ENCODE results near the gene SHISA8. TPM values are rescaled to one million over a fixed set of nuclear protein-coding genes. Genes with fewer than 3 reads are reported as not detected.

SHISA8 gene
- total RNA-seq, 1 experiment from 2014 or later: not detected

DNA sequence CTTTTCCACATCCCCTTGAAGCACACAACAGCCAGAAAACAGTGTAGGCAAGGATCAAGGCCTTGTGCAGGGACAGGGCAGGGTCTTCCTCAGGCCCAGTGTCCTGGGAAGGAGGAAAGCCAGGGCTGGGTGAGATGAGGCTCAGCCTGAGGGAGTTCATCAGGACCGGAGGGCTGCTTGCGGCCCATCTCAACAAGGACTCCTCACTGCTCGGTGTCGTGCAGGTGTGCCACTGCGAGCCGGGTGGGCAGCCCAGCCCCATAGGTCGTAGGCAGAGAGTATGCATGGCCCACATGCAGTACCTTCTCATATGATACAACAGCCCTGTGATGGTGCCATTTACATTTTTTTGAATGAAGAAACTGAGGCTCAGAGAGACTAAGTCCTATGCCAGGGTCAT is 12.9 kb downstream of the SHISA8 start:
- no peak for DNase-seq
- Histone ChIP-seq H3K4me3 (no peak overlapping the region), H3K36me3 (peaks cover 39% of the 10 kb centered on the region), H3K27ac (no peak overlapping the region), H3K9me3 (replicated peaks) (no peaks in the 10 kb centered on the region), H3K27me3 (no peaks in the 10 kb centered on the region), H3K4me1 (no peaks in the 10 kb centered on the region)

DNA sequence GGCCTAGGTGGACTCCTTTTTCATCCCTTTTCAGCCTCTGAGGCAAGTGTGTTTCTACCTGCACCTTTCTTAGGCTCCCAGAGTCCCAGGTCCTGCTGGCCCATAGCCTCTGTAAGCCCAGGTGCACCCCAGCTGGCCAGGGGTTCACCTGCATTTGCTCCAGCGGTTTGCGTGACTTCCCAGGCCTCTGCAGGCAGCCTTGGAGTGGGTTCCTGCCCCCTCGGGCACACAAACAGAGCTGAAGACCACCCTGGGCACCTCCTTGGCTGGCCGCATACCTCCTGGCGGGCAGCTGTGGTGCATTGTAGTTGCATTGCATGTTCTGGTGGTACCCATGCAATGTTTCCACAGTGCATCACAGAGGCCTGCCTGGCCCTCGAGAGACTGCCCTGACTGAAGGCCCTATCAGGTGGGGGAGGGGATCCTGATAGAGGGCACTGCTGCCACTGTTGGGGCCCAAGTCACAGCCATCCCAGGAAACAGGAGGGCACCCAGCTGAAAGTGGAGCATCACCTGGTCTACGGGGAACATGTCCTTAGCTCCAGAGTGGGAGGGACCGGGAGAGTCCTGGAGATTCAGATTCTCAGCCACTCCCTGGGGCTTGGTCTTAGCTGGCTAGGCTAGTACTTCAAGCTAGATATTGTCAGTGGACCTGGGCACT is 14.1 kb downstream of the SHISA8 start:
- peaks cover 45% of the 10 kb centered on the region for H3K36me3 ChIP-seq
- no peaks in the 10 kb centered on the region for H3K27me3 ChIP-seq
- no peaks in the 10 kb centered on the region for H3K4me1 ChIP-seq
- H3K27ac ChIP-seq: no peak overlapping the region
- no peaks in the 10 kb centered on the region for H3K9me3 ChIP-seq (replicated peaks)
- no peak for DNase-seq
- no peak overlapping the region for H3K4me3 ChIP-seq

DNA sequence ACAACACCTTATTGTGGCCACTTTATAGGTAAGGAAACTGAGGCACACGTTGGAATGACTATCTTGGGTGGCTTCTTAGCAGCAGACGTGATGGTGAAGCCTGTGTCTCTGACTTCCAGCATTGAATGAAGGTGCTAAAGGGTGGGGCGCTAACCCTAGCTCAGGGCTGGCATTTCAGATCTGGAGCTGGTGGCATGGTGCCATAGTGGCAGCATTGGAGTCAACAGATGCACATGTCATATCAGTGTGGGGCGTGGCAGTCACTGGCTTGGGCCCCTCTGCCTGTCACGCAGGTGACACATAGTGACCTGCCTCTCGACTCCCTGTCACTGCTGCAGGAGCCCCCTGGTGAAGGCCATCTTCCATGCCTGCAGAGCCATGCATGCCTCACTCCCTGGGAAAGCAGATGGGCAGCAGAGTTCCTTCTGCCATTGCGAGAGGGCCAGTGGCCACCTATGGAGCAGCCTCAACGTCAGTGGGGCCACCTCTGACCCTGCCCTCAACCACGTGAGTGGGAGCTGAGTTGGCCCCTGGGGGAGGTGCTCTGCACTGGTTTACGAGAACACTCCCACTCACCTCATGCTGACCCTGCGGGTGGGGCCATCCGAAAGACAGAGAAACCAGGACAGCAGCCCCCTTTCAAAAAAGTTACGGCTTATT is 14.8 kb downstream of the SHISA8 start:
- Histone ChIP-seq H3K27me3 (no peaks in the 10 kb centered on the region), H3K9me3 (replicated peaks) (no peaks in the 10 kb centered on the region), H3K4me1 (no peaks in the 10 kb centered on the region), H3K27ac (no peak overlapping the region), H3K36me3 (peaks cover 50% of the 10 kb centered on the region), H3K4me3 (no peak overlapping the region)
- no peak for DNase-seq

GRCh38 chr22:41899110-41899509 is 15.8 kb downstream of the SHISA8 start:
- no peak for DNase-seq
- Histone ChIP-seq H3K36me3 (peaks cover 48% of the 10 kb centered on the region), H3K27me3 (no peaks in the 10 kb centered on the region), H3K27ac (no peak overlapping the region), H3K9me3 (replicated peaks) (no peaks in the 10 kb centered on the region), H3K4me1 (no peaks in the 10 kb centered on the region), H3K4me3 (no peak overlapping the region)

- Histone ChIP-seq H3K27me3 (no peaks in the 10 kb centered on the region), H3K36me3 (peaks cover 49% of the 10 kb centered on the region), H3K27ac (no peak overlapping the region), H3K4me1 (no peaks in the 10 kb centered on the region), H3K9me3 (replicated peaks) (no peaks in the 10 kb centered on the region), H3K4me3 (no peak overlapping the region)
- no peak for DNase-seq
These were observed 16.2 kb downstream of the SHISA8 start for GRCh38 chr22:41898645-41899044.

GRCh38 chr22:41893591-41894375 is 21.1 kb downstream of the SHISA8 start:
- Histone ChIP-seq H3K36me3 (peaks cover 43% of the 10 kb centered on the region), H3K4me3 (no peak overlapping the region), H3K27me3 (no peaks in the 10 kb centered on the region), H3K4me1 (no peaks in the 10 kb centered on the region), H3K27ac (no peak overlapping the region), H3K9me3 (replicated peaks) (no peaks in the 10 kb centered on the region)
- no peak for DNase-seq

DNA sequence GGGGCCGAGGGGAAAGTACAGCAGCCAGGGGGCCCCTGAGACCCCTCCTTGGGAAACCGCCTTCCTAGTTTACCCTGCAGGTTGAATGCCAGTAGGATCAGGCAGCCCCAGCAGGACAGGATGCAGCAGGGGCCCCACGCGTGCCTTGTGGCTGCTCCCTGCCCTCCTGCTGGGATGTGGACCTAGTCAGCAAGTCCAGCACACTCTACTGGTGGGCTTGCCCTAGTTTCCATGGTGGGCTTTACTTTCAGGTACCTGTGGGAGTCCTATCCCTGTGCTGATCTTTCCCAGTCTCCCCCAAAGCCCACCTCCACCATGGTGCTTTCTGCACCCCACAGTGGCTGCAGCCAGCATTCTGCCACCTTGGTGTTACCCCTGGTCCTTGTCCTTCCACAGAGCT is 22.2 kb downstream of the SHISA8 start:
- H3K27ac ChIP-seq: no peak overlapping the region
- H3K36me3 ChIP-seq: peaks cover 44% of the 10 kb centered on the region
- no peaks in the 10 kb centered on the region for H3K4me1 ChIP-seq
- H3K9me3 ChIP-seq (replicated peaks): no peaks in the 10 kb centered on the region
- DNase-seq: no peak
- H3K27me3 ChIP-seq: no peaks in the 10 kb centered on the region
- no peak overlapping the region for H3K4me3 ChIP-seq

- Histone ChIP-seq H3K4me1 (no peaks in the 10 kb centered on the region), H3K27ac (no peak overlapping the region), H3K36me3 (peaks cover 44% of the 10 kb centered on the region), H3K4me3 (no peak overlapping the region), H3K9me3 (replicated peaks) (no peaks in the 10 kb centered on the region), H3K27me3 (no peaks in the 10 kb centered on the region)
- no peak for DNase-seq
These were observed 23.5 kb downstream of the SHISA8 start for GRCh38 chr22:41891407-41891806.

DNA sequence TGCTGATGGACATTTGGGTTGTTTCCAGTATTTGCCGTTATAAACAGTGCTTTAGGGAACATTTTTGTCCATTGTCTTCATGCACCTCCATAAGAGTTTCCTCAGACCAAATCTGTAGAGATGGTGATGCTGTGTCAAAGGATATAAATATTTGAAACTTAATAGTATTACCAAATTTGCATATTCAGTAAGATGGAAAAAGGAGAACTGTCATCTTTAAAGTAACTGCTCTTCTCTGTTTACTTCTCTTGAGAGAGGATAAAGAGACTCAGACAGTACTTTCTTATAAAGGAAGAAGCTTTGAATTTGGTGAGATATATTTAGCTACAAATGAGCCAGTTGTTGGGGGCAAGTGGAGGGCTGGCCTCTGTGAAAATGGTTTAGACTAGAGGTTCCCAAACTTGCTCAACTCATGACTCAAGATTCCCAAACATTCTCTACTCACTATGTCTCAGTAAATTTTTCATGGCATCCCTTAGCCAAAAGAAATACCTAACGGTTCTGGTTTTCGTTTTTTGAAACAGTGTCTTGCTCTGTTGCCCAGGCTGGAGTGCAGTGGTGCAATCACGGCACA is 26.2 kb downstream of the SHISA8 start:
- Histone ChIP-seq H3K36me3 (peaks cover 54% of the 10 kb centered on the region), H3K27ac (no peak overlapping the region)
- no peak for DNase-seq

DNA sequence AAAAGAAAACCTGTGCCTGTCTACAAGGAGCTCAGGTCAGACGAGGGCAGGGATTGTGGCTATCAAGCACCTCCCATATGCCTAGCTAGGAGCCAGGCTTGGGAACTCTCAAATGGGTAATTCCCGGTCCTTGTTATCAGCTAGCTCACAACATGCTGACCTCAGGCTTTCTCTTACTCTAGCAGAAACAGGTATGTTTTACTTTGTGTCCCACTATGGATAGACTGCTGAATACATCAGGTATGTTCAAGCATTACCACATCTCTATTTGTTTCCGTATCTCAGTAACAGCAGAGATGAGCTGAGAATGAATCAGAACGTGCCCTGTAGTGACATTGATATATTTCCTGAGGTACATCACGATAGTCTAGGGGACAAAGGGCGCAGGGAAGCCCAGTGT is 29.4 kb downstream of the SHISA8 start:
- no peaks in the 10 kb centered on the region for H3K9me3 ChIP-seq (replicated peaks)
- DNase-seq: no peak
- no peak overlapping the region for H3K4me3 ChIP-seq
- no peaks in the 10 kb centered on the region for H3K27me3 ChIP-seq
- H3K4me1 ChIP-seq: no peaks in the 10 kb centered on the region
- no peak overlapping the region for H3K27ac ChIP-seq
- H3K36me3 ChIP-seq: peaks cover 67% of the 10 kb centered on the region

More for the DNA sequence above, 26.2 kb downstream of the SHISA8 start:
- Histone ChIP-seq H3K27me3 (no peaks in the 10 kb centered on the region), H3K9me3 (replicated peaks) (no peaks in the 10 kb centered on the region), H3K4me3 (no peak overlapping the region), H3K4me1 (no peaks in the 10 kb centered on the region)

DNA sequence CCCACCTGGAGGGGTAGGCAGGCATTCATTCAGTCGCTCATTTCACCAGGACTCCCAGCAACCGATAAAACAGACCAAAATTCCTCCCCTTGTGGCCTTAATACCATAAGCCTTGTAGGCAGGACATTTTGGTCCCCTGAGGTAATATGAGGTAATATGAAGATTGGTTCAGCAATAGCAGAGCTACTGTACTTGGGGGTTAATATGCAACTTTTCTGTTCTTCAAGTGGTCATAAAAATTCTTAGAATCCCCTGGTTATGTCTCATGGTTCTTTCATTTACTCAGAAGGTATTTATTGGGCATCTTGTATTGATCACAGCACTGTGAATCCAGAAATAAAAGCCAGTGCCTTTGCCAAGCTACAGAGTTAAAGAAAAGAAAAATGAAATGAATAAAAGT is 29.8 kb downstream of the SHISA8 start:
- Histone ChIP-seq H3K27ac (no peak overlapping the region), H3K4me3 (no peak overlapping the region), H3K4me1 (no peaks in the 10 kb centered on the region), H3K27me3 (no peaks in the 10 kb centered on the region), H3K36me3 (peaks cover 70% of the 10 kb centered on the region), H3K9me3 (replicated peaks) (no peaks in the 10 kb centered on the region)
- DNase-seq: no peak

DNA sequence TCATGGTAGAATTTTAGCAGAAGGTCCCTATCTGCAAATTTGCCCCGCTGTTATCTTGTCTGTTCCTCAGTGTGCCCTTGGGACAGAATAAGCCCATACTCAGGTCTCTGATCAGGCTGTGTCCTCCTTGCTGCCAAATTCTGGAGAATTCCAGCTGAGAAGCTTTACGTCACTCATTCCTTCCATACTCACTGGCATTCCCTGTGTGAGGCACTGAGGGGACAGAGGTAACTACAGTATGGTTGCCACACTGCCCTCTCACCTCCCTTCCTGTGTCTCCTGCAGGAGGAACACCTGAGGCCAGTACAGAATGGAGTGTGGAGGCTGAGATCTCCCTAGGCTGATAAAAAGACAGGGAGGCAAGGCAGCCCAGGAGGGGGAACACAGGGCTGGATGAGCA is 31.5 kb downstream of the SHISA8 start:
- Histone ChIP-seq H3K4me1 (no peaks in the 10 kb centered on the region), H3K4me3 (no peak overlapping the region), H3K36me3 (peaks cover 67% of the 10 kb centered on the region), H3K9me3 (replicated peaks) (no peaks in the 10 kb centered on the region), H3K27me3 (no peaks in the 10 kb centered on the region), H3K27ac (no peak overlapping the region)
- no peak for DNase-seq

DNA sequence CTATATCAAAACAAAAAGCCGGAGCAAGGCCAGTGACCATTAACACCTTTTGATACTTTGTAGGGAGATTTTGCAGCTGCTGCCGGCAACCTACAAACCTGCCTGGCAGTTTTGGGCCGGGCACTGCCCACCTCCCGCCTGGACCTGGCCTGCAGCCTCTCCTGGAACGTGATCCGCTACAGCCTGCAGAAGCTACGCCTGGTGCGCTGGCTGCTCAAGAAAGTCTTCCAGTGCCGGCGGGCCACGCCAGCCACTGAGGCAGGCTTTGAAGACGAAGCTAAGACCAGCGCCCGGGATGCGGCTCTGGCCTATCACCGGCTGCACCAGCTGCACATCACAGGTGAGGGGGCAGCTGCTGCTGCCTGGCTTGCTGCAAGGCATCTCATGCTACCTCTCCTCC is 34.2 kb downstream of the SHISA8 start:
- no peaks in the 10 kb centered on the region for H3K9me3 ChIP-seq (replicated peaks)
- no peak overlapping the region for H3K4me3 ChIP-seq
- H3K27ac ChIP-seq: no peak overlapping the region
- H3K27me3 ChIP-seq: no peaks in the 10 kb centered on the region
- peaks cover 60% of the 10 kb centered on the region for H3K36me3 ChIP-seq
- no peak for DNase-seq
- no peaks in the 10 kb centered on the region for H3K4me1 ChIP-seq

DNA sequence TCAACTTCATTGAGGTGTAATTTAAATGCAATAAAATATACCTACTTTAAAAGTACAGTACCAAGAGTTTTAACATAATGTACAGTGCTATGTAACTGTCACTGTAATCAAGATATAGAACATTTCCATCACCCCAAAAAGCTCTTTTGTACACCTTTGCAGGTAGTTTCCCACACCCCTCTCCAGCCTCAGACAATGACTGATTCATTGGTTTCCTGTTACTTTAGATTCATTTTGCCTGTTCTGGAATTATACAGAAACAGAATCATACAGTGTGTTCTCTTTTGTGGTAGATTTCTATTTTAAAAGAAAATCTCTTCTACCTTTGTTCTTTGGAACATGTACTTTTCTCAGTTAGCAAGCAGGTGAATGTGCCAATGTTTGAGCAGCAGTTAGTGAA is 38.2 kb downstream of the SHISA8 start:
- Histone ChIP-seq H3K36me3 (peaks cover 57% of the 10 kb centered on the region), H3K9me3 (replicated peaks) (no peaks in the 10 kb centered on the region), H3K27me3 (no peaks in the 10 kb centered on the region), H3K4me3 (no peak overlapping the region), H3K4me1 (no peaks in the 10 kb centered on the region), H3K27ac (no peak overlapping the region)
- no peak for DNase-seq

DNA sequence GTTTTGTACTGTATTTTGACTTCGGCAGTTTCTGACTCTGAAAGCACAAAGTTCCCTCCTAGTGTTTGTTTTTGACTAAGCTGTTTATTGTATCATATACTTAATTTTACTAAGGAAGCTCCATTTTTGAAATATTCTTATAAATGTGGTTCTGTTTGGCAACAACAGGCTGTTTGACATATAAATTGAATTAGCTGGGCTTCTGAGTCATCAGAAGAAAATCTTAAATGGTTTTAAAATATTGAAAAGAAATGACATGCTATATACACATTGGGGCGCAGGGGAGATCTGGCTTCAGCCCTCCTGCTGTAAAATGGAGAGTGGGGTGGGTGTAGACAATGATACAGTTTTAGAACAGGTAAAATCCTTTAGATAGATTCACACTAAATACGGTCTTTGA is 38.6 kb downstream of the SHISA8 start:
- DNase-seq: no peak
- H3K4me3 ChIP-seq: no peak overlapping the region
- H3K9me3 ChIP-seq (replicated peaks): no peaks in the 10 kb centered on the region
- no peak overlapping the region for H3K27ac ChIP-seq
- H3K4me1 ChIP-seq: no peaks in the 10 kb centered on the region
- H3K27me3 ChIP-seq: no peaks in the 10 kb centered on the region
- peaks cover 59% of the 10 kb centered on the region for H3K36me3 ChIP-seq

Measured in SJCRH30 (cell line).